Keratinocyte (primary cell): ENCODE data around the gene LPO. TPM values are rescaled to one million over a fixed set of nuclear protein-coding genes. Genes with fewer than 3 reads are reported as not detected.
A peak's percentile ranks its signal among the peaks of the same experiment; 100 is the strongest.

Experiments used
- DNase-seq: peaks from one replicate; pipeline ENCODE4 v3.0.0-alpha.2; 2011; ENCODE audit warnings: low read depth, missing footprints, low spot score
- FAIRE-seq: peaks from 2 replicates; lab custom pipeline; 2011; peaks lifted over from hg19 to GRCh38; lab: Jason Lieb, UNC
- H2AFZ ChIP-seq: 2 replicates; pipeline ENCODE4 v1.6.0; 2012; ENCODE audit warnings: low read length, control low read depth, inconsistent platforms; ENCODE audit not compliant: control insufficient read depth
- H3K27ac ChIP-seq: 2 replicates; pipeline ENCODE4 v1.5.1; 2011; ENCODE audit warnings: low read length; ENCODE audit not compliant: control insufficient read depth, insufficient read depth
- H3K27me3 ChIP-seq: 3 replicates; pipeline ENCODE4 v1.6.0; 2011; ENCODE audit warnings: low read length; ENCODE audit not compliant: control insufficient read depth, insufficient read depth; ENCODE audit errors: extremely low read depth
- H3K36me3 ChIP-seq, 2 experiments: 2 replicates in 1 of 2; 3 replicates in 1 of 2; pipeline ENCODE4 v1.5.1; 2011; ENCODE audit warnings: low read length in 2 of 2, mild to moderate bottlenecking in 1 of 2; ENCODE audit not compliant: control insufficient read depth in 2 of 2, insufficient read depth in 2 of 2; ENCODE audit errors: extremely low read depth in 1 of 2
- H3K4me1 ChIP-seq: 3 replicates; pipeline ENCODE4 v1.5.1; 2011; ENCODE audit warnings: low read length; ENCODE audit not compliant: control insufficient read depth, insufficient read depth; ENCODE audit errors: extremely low read depth
- H3K4me2 ChIP-seq: 3 replicates; pipeline ENCODE4 v1.6.0; 2011; ENCODE audit warnings: low read depth, low read length; ENCODE audit not compliant: control insufficient read depth, insufficient read depth; ENCODE audit errors: extremely low read depth
- H3K4me3 ChIP-seq, 3 experiments: fragments of 200-600 bp in 1 of 3; sonication (generic) in 1 of 3; 2 replicates in 2 of 3; 3 replicates in 1 of 3; pipeline ENCODE4 v1.5.1; 2011 to 2016; ENCODE audit warnings: low read length in 3 of 3, mild to moderate bottlenecking in 3 of 3, control low read depth in 2 of 3, inconsistent platforms in 1 of 3, low read depth in 1 of 3, mixed read lengths in 1 of 3, mixed run types in 1 of 3, moderate library complexity in 1 of 3; ENCODE audit not compliant: control insufficient read depth in 2 of 3, insufficient read depth in 2 of 3; ENCODE audit errors: extremely low read depth in 1 of 3
- H3K79me2 ChIP-seq: 2 replicates; pipeline ENCODE4 v1.6.0; 2012; ENCODE audit warnings: low read length; ENCODE audit not compliant: control insufficient read depth, insufficient read depth
- H3K9ac ChIP-seq: 3 replicates; pipeline ENCODE4 v1.6.0; 2011; ENCODE audit warnings: low read length; ENCODE audit not compliant: control insufficient read depth, insufficient read depth; ENCODE audit errors: extremely low read depth
- H3K9me1 ChIP-seq: 3 replicates; pipeline ENCODE4 v1.6.0; 2011; ENCODE audit warnings: low read length; ENCODE audit not compliant: control insufficient read depth, insufficient read depth; ENCODE audit errors: extremely low read depth
- H3K9me3 ChIP-seq: 2 replicates; pipeline ENCODE4 v1.5.1; 2012; ENCODE audit warnings: low read depth, low read length; ENCODE audit not compliant: control insufficient read depth
- H4K20me1 ChIP-seq: 3 replicates; pipeline ENCODE4 v1.6.0; 2011; ENCODE audit warnings: low read length; ENCODE audit not compliant: control insufficient read depth, insufficient read depth; ENCODE audit errors: extremely low read depth
- CTCF ChIP-seq, 3 experiments: IDR thresholded peaks in 1 of 3; conservative IDR thresholded peaks in 1 of 3; optimal IDR thresholded peaks in 1 of 3; 2 replicates in 2 of 3; 3 replicates in 1 of 3; pipeline versions ENCODE3 to v1.5.1; 2011; ENCODE audit warnings: low read length in 3 of 3, mild to moderate bottlenecking in 3 of 3, moderate library complexity in 2 of 3, control low read depth in 1 of 3, inconsistent platforms in 1 of 3; ENCODE audit not compliant: insufficient read depth in 2 of 3; ENCODE audit errors: extremely low read depth in 1 of 3
- EZH2 ChIP-seq: IDR thresholded peaks from one replicate; pipeline ENCODE4 v1.6.1; 2012; ENCODE audit warnings: inconsistent platforms, mild to moderate bottlenecking, low read length, moderate library complexity
- dilution Hi-C: fragments of 300-500 bp; cut with MboI; formaldehyde crosslinking; loops from one replicate; pipeline ENCODE4 v1.7.0; 2020; ENCODE audit warnings: low sequenced_read_pairs; ENCODE audit not compliant: extremely low pct_ligation_motif_present
- polyA plus RNA-seq, 5 experiments: library from polyadenylated mRNA; depleted of rRNA in 3 of 5; stranded (reverse) in 3 of 5; stranded (forward) in 1 of 5; unstranded in 1 of 5; fragments of >200 nt; gene quantifications; 1 replicate in 1 of 5; 2 replicates in 3 of 5; 3 replicates in 1 of 5; pipeline versions ENCODE4 v1.2.1 to v1.2.3, GENCODE V29; 2011 to 2012; ENCODE audit warnings: missing spikeins in 2 of 5, low read depth in 1 of 5, low replicate concordance in 1 of 5

The LPO gene
- polyA plus RNA-seq, 1 donor (not counting 4 experiments of a cell fraction or from before 2014, with no cell fraction given): not detected

- no peak for FAIRE-seq
- Histone ChIP-seq H3K4me1 (no peaks in the 10 kb centered on the region), H3K27ac (no peak overlapping the region), H3K27me3 (no peaks in the 10 kb centered on the region), H3K4me3 (no peak overlapping the region), H3K9me3 (no peaks in the 10 kb centered on the region), H2AFZ (no peak overlapping the region), H3K9ac (no peak overlapping the region), H3K79me2 (no peaks in the 10 kb centered on the region), H3K9me1 (no peaks in the 10 kb centered on the region), H3K36me3 (no peaks in the 10 kb centered on the region), H4K20me1 (no peaks in the 10 kb centered on the region), H3K4me2 (no peak overlapping the region)
- DNase-seq: no peak
- dilution Hi-C loops: no loop called here
- TF ChIP-seq EZH2 (no peak), CTCF (optimal IDR thresholded peaks at IDR 0.05 in 1 of 3, IDR thresholded peaks at IDR 0.05 in 1 of 3, conservative IDR thresholded peaks at IDR 0.05 in 1 of 3; ENCODE audit: extremely low read depth in 1 of 3, insufficient read depth in 2 of 3, low read length in 3 of 3) (no peak)
Measured at GRCh38 chr17:58196610-58197009, 41.8 kb upstream of the LPO start.

- TF ChIP-seq CTCF (optimal IDR thresholded peaks at IDR 0.05 in 1 of 3, IDR thresholded peaks at IDR 0.05 in 1 of 3, conservative IDR thresholded peaks at IDR 0.05 in 1 of 3; ENCODE audit: extremely low read depth in 1 of 3, insufficient read depth in 2 of 3, low read length in 3 of 3) (peak; percentile 67 to 76 (median 71)), EZH2 (no peak)
- dilution Hi-C loops: no loop called here
- peak; percentile 49 for FAIRE-seq
Measured at GRCh38 chr17:58200024-58200633, 38.3 kb upstream of the LPO start.

More at GRCh38 chr17:58200024-58200633, 38.3 kb upstream of the LPO start:
- Histone ChIP-seq H3K4me3 (no peak overlapping the region), H3K9me3 (no peaks in the 10 kb centered on the region), H3K9me1 (no peaks in the 10 kb centered on the region), H3K27ac (no peak overlapping the region), H3K9ac (no peak overlapping the region), H3K79me2 (no peaks in the 10 kb centered on the region), H3K36me3 (no peaks in the 10 kb centered on the region), H3K4me1 (no peaks in the 10 kb centered on the region), H4K20me1 (no peaks in the 10 kb centered on the region), H3K27me3 (no peaks in the 10 kb centered on the region), H3K4me2 (no peak overlapping the region), H2AFZ (no peak overlapping the region)
- DNase-seq: no peak
